HG03108 (cell line): Measurements from ENCODE around the gene FBXW8.

Source experiments
- ATAC-seq: cut with Tn5 transposase; IDR thresholded peaks from one replicate; pipeline ENCODE4 v1.9.1; 2021; ENCODE audit warnings: moderate library complexity; ENCODE audit not compliant: unreplicated experiment

FBXW8 gene

GRCh38 chr12:116924558-116925453, 14.1 kb downstream of the FBXW8 start:
- ATAC-seq = peak; percentile 77

GRCh38 chr12:116926283-116927243, 15.8 kb downstream of the FBXW8 start:
- ATAC-seq = no peak

GRCh38 chr12:116927244-116927940, 16.6 kb downstream of the FBXW8 start:
- ATAC-seq = no peak

GRCh38 chr12:116928504-116928903, 17.8 kb downstream of the FBXW8 start:
- ATAC-seq = no peak

- no peak for ATAC-seq
Measured at GRCh38 chr12:116929885-116930284, 19.1 kb downstream of the FBXW8 start.

- ATAC-seq = no peak
Measured at GRCh38 chr12:116931665-116932064, 20.9 kb downstream of the FBXW8 start.

- no peak for ATAC-seq
Measured at GRCh38 chr12:116933091-116933490, 22.3 kb downstream of the FBXW8 start.

- ATAC-seq = no peak
Measured at GRCh38 chr12:116933512-116934246, 22.9 kb downstream of the FBXW8 start.

- ATAC-seq = no peak
Measured at GRCh38 chr12:116934908-116935705, 24.4 kb downstream of the FBXW8 start.

GRCh38 chr12:116937640-116938039, 26.9 kb downstream of the FBXW8 start:
- no peak for ATAC-seq

- ATAC-seq = no peak
Measured at GRCh38 chr12:116939734-116940133, 29.0 kb downstream of the FBXW8 start.

- no peak for ATAC-seq
Measured at GRCh38 chr12:116941188-116941587, 30.4 kb downstream of the FBXW8 start.

GRCh38 chr12:116943419-116944372, 32.9 kb downstream of the FBXW8 start:
- ATAC-seq = no peak

GRCh38 chr12:116945886-116946550, 35.3 kb downstream of the FBXW8 start:
- no peak for ATAC-seq

- ATAC-seq = no peak
Measured at GRCh38 chr12:116948298-116948697, 37.5 kb downstream of the FBXW8 start.

- ATAC-seq = no peak
Measured at GRCh38 chr12:116950628-116951325, 40.0 kb downstream of the FBXW8 start.

GRCh38 chr12:116954710-116955381, 44.1 kb downstream of the FBXW8 start:
- no peak for ATAC-seq
